HepG2 (cell line): Measurements from ENCODE around the gene INSIG1.

ENCODE experiments used
- CENPT ChIP-seq: sonication (generic); formaldehyde crosslinking; IDR thresholded peaks from 2 replicates; pipeline ENCODE4 v1.8.0; 2022; ENCODE audit warnings: low read depth, mild to moderate bottlenecking, moderate library complexity, missing genetic modification reagents
- ISL2 ChIP-seq: sonication (generic); formaldehyde crosslinking; IDR thresholded peaks from 2 replicates; pipeline ENCODE4 v1.5.0; 2020; ENCODE audit warnings: missing genetic modification reagents
- TCF7L2 ChIP-seq: IDR thresholded peaks from 2 replicates; pipeline ENCODE4 v1.6.1; 2011; ENCODE audit warnings: mild to moderate bottlenecking, low read depth, low read length, moderate library complexity
- ZFP82 ChIP-seq: sonication (generic); formaldehyde crosslinking; IDR thresholded peaks from 2 replicates; pipeline ENCODE4 v1.5.1; 2020; ENCODE audit warnings: mild to moderate bottlenecking, missing genetic modification reagents, borderline replicate concordance

DNA sequence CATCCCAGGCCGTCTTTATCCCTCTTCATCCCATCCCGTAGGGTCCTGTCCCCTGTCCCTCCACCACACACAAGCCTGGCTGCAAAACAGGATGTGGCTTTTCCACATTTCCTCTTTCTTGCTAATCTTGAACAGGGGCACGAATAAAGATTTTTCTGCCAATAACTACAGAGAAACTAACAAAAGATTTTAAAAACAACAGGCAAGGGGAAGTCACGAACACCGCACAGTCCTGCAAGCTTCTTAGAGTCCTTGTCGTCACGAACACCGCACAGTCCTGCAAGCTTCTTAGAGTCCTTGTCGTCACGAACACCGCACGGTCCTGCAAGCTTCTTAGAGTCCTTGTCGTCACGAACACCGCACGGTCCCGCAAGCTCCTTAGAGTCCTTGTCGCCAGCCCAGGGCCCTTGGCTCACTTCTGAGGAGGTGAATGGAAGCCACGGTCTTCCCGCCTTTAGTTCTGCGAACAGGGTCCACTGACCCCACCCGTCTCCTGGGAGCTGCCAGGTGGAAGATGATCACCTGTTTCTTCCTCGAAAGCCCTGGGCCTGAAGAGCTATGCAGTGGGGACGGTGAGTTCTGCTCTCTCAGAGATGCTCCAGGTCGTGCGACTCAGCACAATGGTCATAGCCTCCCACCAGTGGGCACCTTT lies 10.3 kb upstream of the INSIG1 start:
- TF ChIP-seq ZFP82 (CRISPR knock-in tag) = no peak
- no peak for TF ChIP-seq ISL2 (CRISPR knock-in tag)
- no peak for TF ChIP-seq TCF7L2
- no peak for TF ChIP-seq CENPT
